ENCODE results near the gene SNPH.

Gene SNPH

DNA sequence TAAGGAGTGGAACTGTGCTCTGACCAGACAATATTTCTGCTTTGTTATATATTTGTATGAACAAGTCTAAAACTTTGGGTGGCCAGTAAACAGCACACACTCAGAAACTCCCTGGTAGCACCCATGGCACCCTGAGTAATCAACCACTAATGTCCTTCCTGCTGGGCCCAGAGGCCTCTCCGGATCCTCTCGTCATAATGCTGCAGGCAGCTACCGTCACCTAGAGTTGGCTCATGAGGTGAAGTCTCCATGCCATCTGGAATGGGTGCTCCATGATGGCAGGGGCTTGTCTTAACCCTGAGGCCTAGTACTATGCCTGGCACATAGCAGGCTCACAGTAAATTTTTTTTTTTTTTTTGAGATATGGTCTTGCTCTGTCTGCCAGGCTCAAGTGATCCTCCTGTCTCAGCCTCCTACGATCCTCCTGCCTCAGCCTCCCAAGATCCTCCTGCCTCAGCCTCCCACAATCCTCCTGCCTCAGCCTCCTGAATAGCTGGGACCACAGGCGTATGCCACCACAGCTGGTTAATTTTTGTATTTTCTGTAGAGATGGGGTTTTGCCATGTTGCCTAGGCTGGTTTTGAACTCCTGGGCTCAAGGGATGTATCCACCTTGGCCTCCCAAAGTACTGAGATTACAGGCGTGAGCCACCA is 65.8 kb downstream of the SNPH start:
- H3K4me3 ChIP-seq (replicated peaks in 1 of 2; ENCODE audit: low read depth in 2 of 2, low read length in 2 of 2): no peak overlapping the region
- TF ChIP-seq, protein P1, sequence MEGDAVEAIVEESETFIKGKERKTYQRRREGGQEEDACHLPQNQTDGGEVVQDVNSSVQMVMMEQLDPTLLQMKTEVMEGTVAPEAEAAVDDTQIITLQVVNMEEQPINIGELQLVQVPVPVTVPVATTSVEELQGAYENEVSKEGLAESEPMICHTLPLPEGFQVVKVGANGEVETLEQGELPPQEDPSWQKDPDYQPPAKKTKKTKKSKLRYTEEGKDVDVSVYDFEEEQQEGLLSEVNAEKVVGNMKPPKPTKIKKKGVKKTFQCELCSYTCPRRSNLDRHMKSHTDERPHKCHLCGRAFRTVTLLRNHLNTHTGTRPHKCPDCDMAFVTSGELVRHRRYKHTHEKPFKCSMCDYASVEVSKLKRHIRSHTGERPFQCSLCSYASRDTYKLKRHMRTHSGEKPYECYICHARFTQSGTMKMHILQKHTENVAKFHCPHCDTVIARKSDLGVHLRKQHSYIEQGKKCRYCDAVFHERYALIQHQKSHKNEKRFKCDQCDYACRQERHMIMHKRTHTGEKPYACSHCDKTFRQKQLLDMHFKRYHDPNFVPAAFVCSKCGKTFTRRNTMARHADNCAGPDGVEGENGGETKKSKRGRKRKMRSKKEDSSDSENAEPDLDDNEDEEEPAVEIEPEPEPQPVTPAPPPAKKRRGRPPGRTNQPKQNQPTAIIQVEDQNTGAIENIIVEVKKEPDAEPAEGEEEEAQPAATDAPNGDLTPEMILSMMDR (IDR thresholded peaks at IDR 0.05; ENCODE audit: low read depth, low read length): no peak
- no peak for DNase-seq (ENCODE audit: low read depth in 2 of 2)

DNA sequence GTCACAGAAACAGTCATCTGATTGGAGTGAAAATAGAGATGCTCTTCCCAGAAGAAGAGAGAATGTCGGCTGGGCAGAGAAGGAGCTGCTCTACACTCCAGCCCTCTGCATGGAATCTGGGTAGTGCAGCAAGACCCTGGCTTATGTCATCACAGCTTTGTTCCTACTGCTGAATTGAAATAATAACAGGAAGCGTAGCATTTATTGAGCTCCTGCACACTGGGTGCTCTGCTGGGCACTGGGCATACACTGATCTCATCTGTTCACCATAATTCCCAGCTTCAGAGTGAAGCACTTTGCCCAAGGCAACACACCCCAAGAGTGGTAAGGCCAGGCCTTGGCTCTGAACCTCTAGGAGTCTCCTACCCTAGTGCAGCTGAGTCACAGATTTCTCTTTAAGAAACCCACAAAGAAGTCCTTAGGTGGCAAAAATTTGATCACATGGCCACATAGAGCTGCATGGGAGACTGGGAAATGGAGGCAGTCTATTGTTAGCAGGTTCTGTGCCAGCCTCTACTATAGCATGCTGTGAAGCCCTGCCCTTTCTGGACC is 66.7 kb downstream of the SNPH start:
- H3K4me3 ChIP-seq (replicated peaks in 1 of 2; ENCODE audit: low read depth in 2 of 2, low read length in 2 of 2): no peak overlapping the region
- TF ChIP-seq, protein P1 (IDR thresholded peaks at IDR 0.05; ENCODE audit: low read depth, low read length): no peak
- no peak for DNase-seq (ENCODE audit: low read depth in 2 of 2)

DNA sequence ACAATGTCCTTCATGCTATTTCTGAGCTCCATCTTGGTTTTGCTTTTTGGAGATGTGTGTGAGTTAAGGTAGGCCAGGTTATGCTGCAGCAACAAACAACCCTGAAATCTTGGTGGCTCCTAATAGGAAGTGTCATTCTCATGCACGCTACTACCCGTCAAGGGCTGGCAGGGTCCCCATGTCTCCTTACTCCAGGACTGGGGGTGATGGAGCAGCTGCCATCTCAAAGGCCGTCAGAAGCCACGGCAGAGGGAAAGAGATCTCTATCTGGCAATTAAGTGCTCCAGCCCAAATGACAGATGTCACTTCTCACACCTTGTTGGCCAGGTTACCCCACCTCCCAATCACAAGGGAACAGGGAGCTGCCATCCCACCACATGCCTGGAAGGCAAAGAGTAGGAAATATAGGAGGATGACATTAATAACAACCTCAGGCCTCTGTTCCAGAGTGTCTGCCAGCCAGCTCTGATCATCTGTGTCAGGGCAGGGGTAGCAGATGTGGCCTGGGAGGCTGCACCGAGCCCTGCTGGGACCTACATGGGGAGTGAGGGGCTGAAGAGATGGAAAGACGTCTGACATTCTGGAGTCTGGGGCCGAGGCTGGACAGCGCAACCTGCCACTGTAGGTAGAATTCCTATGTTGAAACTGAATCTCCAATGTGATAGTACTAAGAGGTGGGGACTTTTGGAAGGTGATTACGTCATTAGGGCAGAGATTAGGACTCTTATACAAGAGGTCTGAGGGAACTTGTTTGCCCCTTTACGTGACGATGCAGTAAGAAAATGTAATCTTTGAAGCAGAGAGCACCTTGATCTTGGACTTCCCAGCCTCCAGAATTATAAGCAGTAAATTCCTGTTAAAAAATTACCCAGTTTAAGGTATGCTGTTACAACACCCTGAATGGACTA is 67.6 kb downstream of the SNPH start:
- no peak overlapping the region for H3K4me3 ChIP-seq (replicated peaks in 1 of 2; ENCODE audit: low read depth in 2 of 2, low read length in 2 of 2)
- TF ChIP-seq, protein P1 (IDR thresholded peaks at IDR 0.05; ENCODE audit: low read depth, low read length): no peak

DNA sequence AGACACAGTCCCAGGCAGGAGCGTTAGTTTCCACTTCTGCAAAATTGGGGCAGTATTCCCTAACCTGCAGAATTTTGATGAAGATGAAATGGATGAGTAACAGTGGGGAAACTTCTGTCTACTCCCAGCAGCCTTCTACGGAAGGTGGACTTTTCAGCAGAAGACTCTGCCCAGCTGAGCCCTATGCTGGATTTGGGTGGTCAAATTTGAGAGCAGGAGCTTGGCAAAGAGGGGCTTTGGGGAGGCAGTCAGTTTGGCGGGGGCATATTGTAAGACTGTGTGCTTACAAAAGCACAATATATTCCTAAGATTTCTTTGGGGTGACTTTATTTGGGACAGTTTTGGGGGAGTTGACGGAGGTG is 68.3 kb downstream of the SNPH start:
- TF ChIP-seq, protein P1 (IDR thresholded peaks at IDR 0.05; ENCODE audit: low read depth, low read length): no peak
- no peak overlapping the region for H3K4me3 ChIP-seq (replicated peaks in 1 of 2; ENCODE audit: low read depth in 2 of 2, low read length in 2 of 2)
- no peak for DNase-seq (ENCODE audit: low read depth in 2 of 2)

More for the DNA sequence above, 67.6 kb downstream of the SNPH start:
- no peak for DNase-seq (ENCODE audit: low read depth in 2 of 2)

DNA sequence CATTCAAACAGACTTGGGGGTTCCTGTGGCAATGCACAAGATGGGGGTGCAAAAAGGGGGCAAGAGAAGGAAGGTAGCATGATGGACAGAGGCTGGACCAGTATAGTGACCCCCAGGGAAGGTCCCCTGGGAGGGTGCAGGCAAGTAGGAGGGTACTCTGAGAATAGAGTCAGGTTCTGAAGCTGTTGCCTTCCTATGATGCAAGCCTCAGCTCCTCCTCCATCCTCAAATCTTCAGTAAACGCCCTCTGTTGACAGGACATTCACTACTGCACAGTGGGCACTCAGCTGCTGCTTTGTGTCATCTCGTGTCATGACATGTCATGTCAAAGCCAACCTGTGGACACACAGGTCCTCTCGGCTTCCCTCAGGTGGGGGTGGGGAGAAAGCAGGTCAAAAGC is 68.7 kb downstream of the SNPH start:
- H3K4me3 ChIP-seq (replicated peaks in 1 of 2; ENCODE audit: low read depth in 2 of 2, low read length in 2 of 2): no peak overlapping the region
- TF ChIP-seq, protein P1 (IDR thresholded peaks at IDR 0.05; ENCODE audit: low read depth, low read length): peak; percentile 18
- peak in 1 of 2 donors; percentile 38 for DNase-seq (ENCODE audit: low read depth in 2 of 2)

DNA sequence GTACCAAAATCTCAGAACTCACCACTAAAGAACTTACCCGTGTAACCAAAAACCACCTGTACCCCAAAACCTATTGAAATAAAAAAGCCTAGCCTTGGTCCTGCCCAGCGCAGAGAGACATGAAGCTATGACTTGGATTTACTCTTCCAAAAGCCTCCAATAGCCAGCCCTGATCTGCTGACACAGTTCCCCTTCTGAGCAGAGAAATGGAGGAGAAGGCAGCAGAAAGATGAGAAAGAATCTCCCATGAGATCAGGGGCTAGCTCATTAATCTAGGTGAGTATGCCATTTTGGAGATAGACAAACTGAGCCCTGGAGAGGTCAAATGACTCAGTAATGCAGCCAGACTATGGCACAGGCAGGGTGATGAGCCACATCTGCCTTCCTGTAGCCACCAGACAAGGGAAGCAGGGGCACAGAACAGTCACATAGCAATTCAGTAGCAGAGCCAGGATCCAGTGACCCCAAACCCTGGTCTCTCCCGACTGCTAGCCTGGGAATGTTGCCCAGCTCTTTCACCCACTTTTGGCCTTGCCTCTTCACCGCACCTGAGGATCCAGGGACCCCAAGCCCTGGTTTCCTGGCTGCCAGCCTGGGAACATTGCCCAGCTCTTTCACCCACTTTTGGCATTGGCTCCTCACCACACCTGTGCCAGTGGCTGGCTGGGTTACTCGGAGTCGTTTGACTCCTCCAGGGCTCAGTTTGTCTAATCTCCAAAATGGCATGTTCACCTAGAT is 70.0 kb downstream of the SNPH start:
- H3K4me3 ChIP-seq (replicated peaks in 1 of 2; ENCODE audit: low read depth in 2 of 2, low read length in 2 of 2): no peak overlapping the region
- no peak for DNase-seq (ENCODE audit: low read depth in 2 of 2)
- TF ChIP-seq, protein P1 (IDR thresholded peaks at IDR 0.05; ENCODE audit: low read depth, low read length): no peak

All from cardiac fibroblast (primary cell).